GM23248 (cell line): ENCODE data around the gene CDC14B. TPM values are rescaled to one million over a fixed set of nuclear protein-coding genes. Genes with fewer than 3 reads are reported as not detected.

Experiments
- DNase-seq: peaks from one replicate; pipeline ENCODE4 v3.0.0-alpha.2; 2015
- H2AFZ ChIP-seq: fragments of 200-600 bp; sonication (generic); 2 replicates; pipeline ENCODE4 v1.6.1; 2016; ENCODE audit warnings: antibody characterized with exemption
- H3F3A ChIP-seq: fragments of 200-600 bp; sonication (generic); 2 replicates; pipeline ENCODE4 v1.6.1; 2016; ENCODE audit warnings: mild to moderate bottlenecking, antibody characterized with exemption, mixed run types; ENCODE audit not compliant: insufficient read depth
- H3K27ac ChIP-seq: fragments of 200-600 bp; sonication (generic); 2 replicates; pipeline ENCODE4 v1.5.1; 2016; ENCODE audit warnings: mild to moderate bottlenecking
- H3K27me3 ChIP-seq: fragments of 200-600 bp; sonication (generic); replicated peaks from 2 replicates; pipeline ENCODE4 v1.6.1; 2016; ENCODE audit warnings: mild to moderate bottlenecking; ENCODE audit not compliant: insufficient read depth
- H3K36me3 ChIP-seq: fragments of 200-600 bp; sonication (generic); 2 replicates; pipeline ENCODE4 v1.6.1; 2016; ENCODE audit warnings: low read depth, mild to moderate bottlenecking
- H3K4me1 ChIP-seq: fragments of 200-600 bp; sonication (generic); 2 replicates; pipeline ENCODE4 v1.6.1; 2016; ENCODE audit warnings: mild to moderate bottlenecking; ENCODE audit not compliant: insufficient read depth
- H3K4me2 ChIP-seq: fragments of 200-600 bp; sonication (generic); one replicate; pipeline ENCODE4 v1.6.1; 2016; ENCODE audit warnings: mild to moderate bottlenecking; ENCODE audit not compliant: unreplicated experiment
- H3K4me3 ChIP-seq: fragments of 200-600 bp; sonication (generic); 2 replicates; pipeline ENCODE4 v1.5.1; 2016; ENCODE audit warnings: mild to moderate bottlenecking
- H3K79me2 ChIP-seq: fragments of 200-600 bp; sonication (generic); 2 replicates; pipeline ENCODE4 v1.6.1; 2016; ENCODE audit warnings: mild to moderate bottlenecking; ENCODE audit not compliant: insufficient read depth
- H3K9ac ChIP-seq: fragments of 200-600 bp; sonication (generic); 2 replicates; pipeline ENCODE4 v1.6.1; 2016; ENCODE audit warnings: mild to moderate bottlenecking
- H3K9me2 ChIP-seq: fragments of 200-600 bp; sonication (generic); 2 replicates; pipeline ENCODE4 v1.6.1; 2016; ENCODE audit warnings: mixed run types, mild to moderate bottlenecking, moderate library complexity; ENCODE audit not compliant: insufficient read depth
- H3K9me3 ChIP-seq: fragments of 200-600 bp; sonication (generic); one replicate; pipeline ENCODE4 v1.6.1; 2017; ENCODE audit warnings: low read depth
- H4K20me1 ChIP-seq: fragments of 200-600 bp; sonication (generic); 2 replicates; pipeline ENCODE4 v1.6.0; 2016; ENCODE audit not compliant: insufficient read depth
- EZH2 ChIP-seq: fragments of 200-600 bp; sonication (generic); IDR thresholded peaks from 2 replicates; pipeline ENCODE4 v1.6.1; 2018; ENCODE audit warnings: antibody characterized with exemption, mild to moderate bottlenecking; ENCODE audit not compliant: insufficient read depth, poor library complexity, severe bottlenecking
- EZH2phosphoT487 ChIP-seq: fragments of 200-600 bp; sonication (generic); IDR thresholded peaks from 2 replicates; pipeline ENCODE4 v1.6.1; 2018; ENCODE audit warnings: antibody characterized with exemption, moderate library complexity, mild to moderate bottlenecking, low read depth; ENCODE audit not compliant: insufficient read depth
- WGBS, 2 experiments: methylation state at CpG; one replicate each; pipeline ENCODE4 v1.1.6; 2015 to 2017; ENCODE audit warnings: low lambda C conversion rate in 2 of 2, low coverage in 1 of 2; ENCODE audit errors: missing lambda C conversion rate in 2 of 2; 5-methylcytosine and 5-hydroxymethylcytosine counted together
- in situ Hi-C: fragments of 300-500 bp; cut with MboI; formaldehyde crosslinking; loops from 2 replicates; pipeline ENCODE4 v1.15.0; 2020
- polyA plus RNA-seq: library from polyadenylated mRNA; unstranded; fragments of >200 nt; fragmentation: Nextera tagmentation; extraction: Ambion mirVana; gene quantifications from 2 replicates; pipeline ENCODE4 v1.2.1, GENCODE V29; 2016
- total RNA-seq: library from RNA; depleted of rRNA; stranded (reverse); fragments of >200 nt; shearing (Covaris generic); gene quantifications from 2 replicates; pipeline ENCODE4 v1.2.3, GENCODE V29; 2014

The CDC14B gene
- total and polyA plus RNA-seq, 2 experiments from 2014 or later: 8.1 to 17.2 TPM

DNA sequence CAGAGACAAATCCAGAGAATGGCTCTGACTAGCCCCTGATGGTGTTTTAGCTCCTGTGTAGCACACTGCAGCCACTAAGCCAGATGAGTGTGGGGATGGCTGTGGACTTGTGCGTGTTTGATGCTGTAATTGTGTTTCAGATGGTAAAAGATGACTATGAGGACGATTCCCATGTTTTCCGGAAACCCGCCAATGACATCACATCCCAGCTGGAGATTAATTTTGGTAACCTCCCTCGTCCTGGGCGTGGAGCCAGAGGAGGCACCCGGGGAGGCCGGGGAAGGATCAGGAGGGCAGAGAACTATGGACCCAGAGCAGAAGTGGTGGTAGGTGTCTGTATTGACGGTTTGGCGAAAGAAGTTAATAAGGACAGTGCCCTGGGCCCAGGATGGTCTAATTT is 131.7 kb downstream of the CDC14B start:
- Histone ChIP-seq H3K79me2 (no peaks in the 10 kb centered on the region), H3K4me2 (no peak overlapping the region), H3K4me3 (no peak overlapping the region), H3K9ac (no peak overlapping the region), H3K9me2 (no peaks in the 10 kb centered on the region), H3K4me1 (peaks cover 32% of the 10 kb centered on the region), H2AFZ (no peak overlapping the region), H3K27me3 (no peaks in the 10 kb centered on the region), H4K20me1 (no peaks in the 10 kb centered on the region), H3K36me3 (peaks cover 14% of the 10 kb centered on the region), H3K27ac (no peak overlapping the region), H3K9me3 (no peaks in the 10 kb centered on the region), H3F3A (peaks cover 30% of the 10 kb centered on the region)
- TF ChIP-seq EZH2phosphoT487: no peak
- no peak for TF ChIP-seq EZH2
- in situ Hi-C loops: no loop called here
- DNase-seq: peak; percentile 37
- whole genome bisulfite sequencing, 2 experiments: 56 to 59% methylated on average over 10 of the region's 10 CpGs

DNA sequence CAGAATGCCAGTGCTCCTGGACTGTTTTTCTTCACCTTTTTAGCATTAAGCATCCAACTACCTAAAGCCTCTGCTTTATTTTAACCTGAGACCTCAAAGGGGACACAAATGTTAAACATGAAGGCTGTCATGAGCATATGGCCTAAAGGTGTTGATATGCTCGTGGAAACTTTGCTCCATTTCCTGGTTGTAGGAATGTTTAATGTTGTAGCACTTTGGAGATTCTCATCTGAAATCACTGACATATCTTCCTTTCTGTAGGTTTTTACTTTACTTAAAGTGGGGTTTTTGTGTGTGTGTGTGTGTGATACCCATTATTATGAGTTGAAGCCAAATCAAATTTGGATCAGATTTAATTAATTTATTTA is 132.6 kb downstream of the CDC14B start:
- H3K79me2 ChIP-seq: no peaks in the 10 kb centered on the region
- H2AFZ ChIP-seq: no peak overlapping the region
- H3K9me3 ChIP-seq: no peaks in the 10 kb centered on the region
- H3K4me3 ChIP-seq: no peak overlapping the region
- in situ Hi-C loops: no loop called here
- H3K9me2 ChIP-seq: no peaks in the 10 kb centered on the region
- H4K20me1 ChIP-seq: no peaks in the 10 kb centered on the region
- peak overlapping the region; percentile 61 for H3K27ac ChIP-seq
- TF ChIP-seq EZH2: no peak
- DNase-seq: no peak
- H3K27me3 ChIP-seq: no peaks in the 10 kb centered on the region
- H3K4me2 ChIP-seq: peak overlapping the region; percentile 50
- peaks cover 30% of the 10 kb centered on the region for H3F3A ChIP-seq
- 16 to 26% methylated on average over 1 of the region's 1 CpG for WGBS, 2 experiments
- H3K9ac ChIP-seq: peak overlapping the region; percentile 4; the same call in 1 of the 2 replicates
- H3K36me3 ChIP-seq: peaks cover 14% of the 10 kb centered on the region
- peaks cover 32% of the 10 kb centered on the region for H3K4me1 ChIP-seq

- Histone ChIP-seq H3K36me3 (peaks cover 14% of the 10 kb centered on the region), H3F3A (peaks cover 30% of the 10 kb centered on the region), H3K27ac (peak overlapping the region; percentile 61), H2AFZ (0 out of 2 replicates have a peak overlapping the region, but pooled peaks have one; percentile 11), H3K9me3 (no peaks in the 10 kb centered on the region), H3K79me2 (no peaks in the 10 kb centered on the region), H3K4me3 (peak overlapping the region; percentile 2; the same call in 1 of the 2 replicates), H3K4me2 (peak overlapping the region; percentile 50), H3K9me2 (no peaks in the 10 kb centered on the region), H4K20me1 (no peaks in the 10 kb centered on the region), H3K9ac (peak overlapping the region; percentile 4; the same call in 1 of the 2 replicates), H3K4me1 (peaks cover 32% of the 10 kb centered on the region), H3K27me3 (no peaks in the 10 kb centered on the region)
- in situ Hi-C loops: no loop called here
- WGBS, 2 experiments: 6 to 7% methylated on average over 7 of the region's 7 CpGs
- peak; percentile 92 for DNase-seq
- TF ChIP-seq EZH2: no peak
- no peak for TF ChIP-seq EZH2phosphoT487
Observed at GRCh38 chr9:96486386-96487028, 133.1 kb downstream of the CDC14B start.

DNA sequence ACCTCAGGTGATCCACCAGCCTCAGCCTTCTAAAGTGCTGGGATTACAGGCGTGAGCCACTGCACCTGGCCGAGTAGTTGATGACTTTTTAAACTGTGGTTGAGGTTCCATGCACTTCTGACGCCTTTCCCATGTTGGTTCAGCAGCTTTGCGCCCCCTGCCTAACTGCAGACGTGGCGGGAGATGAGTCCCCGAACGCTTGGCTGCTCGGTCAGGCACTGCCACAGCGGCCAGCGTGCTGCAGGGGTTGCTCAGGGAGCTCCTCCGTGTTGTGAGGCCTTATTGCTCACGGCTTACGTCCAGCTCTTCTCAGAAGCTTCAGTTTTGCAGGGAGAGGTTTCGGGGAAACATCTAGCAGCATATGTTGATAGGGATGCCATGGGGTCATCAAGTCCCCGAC is 134.4 kb downstream of the CDC14B start:
- Histone ChIP-seq H4K20me1 (no peaks in the 10 kb centered on the region), H3K9ac (no peak overlapping the region), H3K36me3 (peaks cover 11% of the 10 kb centered on the region), H3K27ac (no peak overlapping the region), H3F3A (peaks cover 23% of the 10 kb centered on the region), H3K4me3 (no peak overlapping the region), H3K9me3 (no peaks in the 10 kb centered on the region), H3K4me2 (no peak overlapping the region), H3K9me2 (no peaks in the 10 kb centered on the region), H3K27me3 (no peaks in the 10 kb centered on the region), H2AFZ (no peak overlapping the region), H3K79me2 (no peaks in the 10 kb centered on the region), H3K4me1 (peaks cover 32% of the 10 kb centered on the region)
- in situ Hi-C loops: no loop called here
- DNase-seq: no peak
- no peak for TF ChIP-seq EZH2phosphoT487
- no peak for TF ChIP-seq EZH2
- WGBS, 2 experiments: 93 to 95% methylated on average over 16 of the region's 16 CpGs

GRCh38 chr9:96484521-96484931 is 135.1 kb downstream of the CDC14B start:
- WGBS, 2 experiments: 90 to 95% methylated on average over 4 of the region's 4 CpGs
- Histone ChIP-seq H3K4me3 (no peak overlapping the region), H4K20me1 (no peaks in the 10 kb centered on the region), H3K4me1 (peaks cover 33% of the 10 kb centered on the region), H3K27ac (no peak overlapping the region), H3K9me3 (no peaks in the 10 kb centered on the region), H3K36me3 (peaks cover 8% of the 10 kb centered on the region; the same call in 1 of the 2 replicates), H3K9me2 (no peaks in the 10 kb centered on the region), H3K79me2 (no peaks in the 10 kb centered on the region), H3K9ac (no peak overlapping the region), H3K4me2 (no peak overlapping the region), H3K27me3 (no peaks in the 10 kb centered on the region), H2AFZ (no peak overlapping the region), H3F3A (peaks cover 30% of the 10 kb centered on the region)
- TF ChIP-seq EZH2 (no peak), EZH2phosphoT487 (no peak)
- in situ Hi-C loops: no loop called here
- DNase-seq: peak; percentile 35
